GM19240 (cell line): ENCODE data around the gene AGBL4.

Source experiments
- DNase-seq: peaks from one replicate; pipeline ENCODE4 v3.0.0; 2011; ENCODE audit warnings: low spot score; ENCODE audit not compliant: insufficient read length

Gene AGBL4

GRCh38 chr1:49187056-49187455, 836.7 kb downstream of the AGBL4 start:
- DNase-seq = no peak

GRCh38 chr1:49185450-49185980, 838.2 kb downstream of the AGBL4 start:
- DNase-seq = no peak

- DNase-seq = no peak
Measured at GRCh38 chr1:49183489-49183888, 840.3 kb downstream of the AGBL4 start.

- DNase-seq = no peak
Measured at GRCh38 chr1:49181033-49181432, 842.7 kb downstream of the AGBL4 start.

- no peak for DNase-seq
Measured at GRCh38 chr1:49171941-49172593, 851.7 kb downstream of the AGBL4 start.

- DNase-seq = no peak
Measured at GRCh38 chr1:49166031-49166430, 857.7 kb downstream of the AGBL4 start.

- DNase-seq = no peak
Measured at GRCh38 chr1:49163031-49163430, 860.7 kb downstream of the AGBL4 start.

GRCh38 chr1:49160677-49161076, 863.1 kb downstream of the AGBL4 start:
- no peak for DNase-seq

- DNase-seq = no peak
Measured at GRCh38 chr1:49136738-49137251, 887.0 kb downstream of the AGBL4 start.

GRCh38 chr1:49125746-49126145, 898.0 kb downstream of the AGBL4 start:
- DNase-seq = no peak

- no peak for DNase-seq
Measured at GRCh38 chr1:49111931-49112330, 911.8 kb downstream of the AGBL4 start.

- no peak for DNase-seq
Measured at GRCh38 chr1:49106445-49106844, 917.3 kb downstream of the AGBL4 start.

- DNase-seq = no peak
Measured at GRCh38 chr1:49104575-49104974, 919.2 kb downstream of the AGBL4 start.

- DNase-seq = no peak
Measured at GRCh38 chr1:49102752-49103151, 921.0 kb downstream of the AGBL4 start.

- DNase-seq = no peak
Measured at GRCh38 chr1:49098866-49099265, 924.9 kb downstream of the AGBL4 start.

- DNase-seq = no peak
Measured at GRCh38 chr1:49086327-49086726, 937.4 kb downstream of the AGBL4 start.

GRCh38 chr1:49085079-49085478, 938.7 kb downstream of the AGBL4 start:
- DNase-seq = no peak

- no peak for DNase-seq
Measured at GRCh38 chr1:49060766-49061165, 963.0 kb downstream of the AGBL4 start.

GRCh38 chr1:49059087-49059486, 964.7 kb downstream of the AGBL4 start:
- no peak for DNase-seq

GRCh38 chr1:49052102-49052501, 971.7 kb downstream of the AGBL4 start:
- DNase-seq = no peak

GRCh38 chr1:49051647-49052046, 972.1 kb downstream of the AGBL4 start:
- no peak for DNase-seq

GRCh38 chr1:49050041-49050440, 973.7 kb downstream of the AGBL4 start:
- no peak for DNase-seq

GRCh38 chr1:49048188-49048587, 975.6 kb downstream of the AGBL4 start:
- DNase-seq = no peak
